ENCODE measurements around the gene EMC10.
"Not testable (repeated sequence)": the region's sequence is repeated elsewhere in the genome, so short reads cannot be mapped to it uniquely, and the experiment has no call there.

EMC10 gene

DNA sequence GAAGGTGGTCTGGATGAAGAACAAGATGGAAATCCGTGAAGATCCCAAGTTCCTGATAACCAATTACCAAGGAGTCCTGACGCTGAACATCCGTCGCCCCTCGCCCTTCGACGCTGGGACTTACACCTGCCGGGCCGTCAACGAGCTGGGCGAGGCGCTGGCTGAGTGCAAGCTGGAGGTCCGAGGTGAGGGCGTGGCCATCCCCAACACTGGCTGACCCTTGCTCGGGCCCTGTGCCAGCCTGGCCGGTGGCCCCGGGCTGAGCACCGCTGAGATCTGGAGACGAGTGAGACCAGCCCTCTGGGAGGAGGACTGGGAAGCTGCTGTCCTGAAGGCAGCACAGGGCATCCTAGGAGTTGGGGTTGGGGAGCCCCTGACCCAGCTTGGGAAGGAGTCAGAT, 12.0 kb upstream of the EMC10 start:
- no peak for DNase-seq
- Histone ChIP-seq H3K27ac (ENCODE audit: insufficient read depth, low read length, poor library complexity, severe bottlenecking) (no peak overlapping the region), H3K9me3 (ENCODE audit: control insufficient read depth, low read length) (no peaks in the 10 kb centered on the region), H3K4me3 (ENCODE audit: insufficient read depth, low read depth, low read length, poor library complexity, severe bottlenecking) (no peak overlapping the region), H3K27me3 (replicated peaks; ENCODE audit: control insufficient read depth, insufficient read depth, low read length, poor library complexity, severe bottlenecking) (no peaks in the 10 kb centered on the region), H3K4me1 (ENCODE audit: control insufficient read depth, insufficient read depth, low read length, poor library complexity, severe bottlenecking) (no peaks in the 10 kb centered on the region), H3K36me3 (ENCODE audit: control insufficient read depth, insufficient read depth, low read length) (no peaks in the 10 kb centered on the region)

DNA sequence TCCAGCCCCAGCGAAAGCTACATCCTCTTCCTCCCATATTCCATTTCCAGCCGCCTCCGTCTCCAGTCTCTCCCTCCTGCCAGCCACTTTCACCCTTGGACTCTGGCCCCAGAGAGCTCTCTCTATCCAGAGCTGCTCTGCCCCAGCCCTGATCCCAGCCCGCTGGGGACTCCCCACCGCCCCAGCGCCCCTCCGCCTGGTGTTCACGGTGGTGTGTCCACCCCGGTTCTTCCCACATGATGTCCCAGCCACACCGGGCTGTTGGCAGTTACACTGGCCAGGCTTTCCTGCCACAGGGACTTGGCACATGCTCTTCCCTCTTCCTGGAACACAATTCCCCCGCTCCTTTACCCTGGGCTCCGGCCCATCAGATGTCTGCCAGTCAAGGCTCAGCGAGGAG, 11.3 kb upstream of the EMC10 start:
- no peaks in the 10 kb centered on the region for H3K36me3 ChIP-seq (ENCODE audit: control insufficient read depth, insufficient read depth, low read length)

DNA sequence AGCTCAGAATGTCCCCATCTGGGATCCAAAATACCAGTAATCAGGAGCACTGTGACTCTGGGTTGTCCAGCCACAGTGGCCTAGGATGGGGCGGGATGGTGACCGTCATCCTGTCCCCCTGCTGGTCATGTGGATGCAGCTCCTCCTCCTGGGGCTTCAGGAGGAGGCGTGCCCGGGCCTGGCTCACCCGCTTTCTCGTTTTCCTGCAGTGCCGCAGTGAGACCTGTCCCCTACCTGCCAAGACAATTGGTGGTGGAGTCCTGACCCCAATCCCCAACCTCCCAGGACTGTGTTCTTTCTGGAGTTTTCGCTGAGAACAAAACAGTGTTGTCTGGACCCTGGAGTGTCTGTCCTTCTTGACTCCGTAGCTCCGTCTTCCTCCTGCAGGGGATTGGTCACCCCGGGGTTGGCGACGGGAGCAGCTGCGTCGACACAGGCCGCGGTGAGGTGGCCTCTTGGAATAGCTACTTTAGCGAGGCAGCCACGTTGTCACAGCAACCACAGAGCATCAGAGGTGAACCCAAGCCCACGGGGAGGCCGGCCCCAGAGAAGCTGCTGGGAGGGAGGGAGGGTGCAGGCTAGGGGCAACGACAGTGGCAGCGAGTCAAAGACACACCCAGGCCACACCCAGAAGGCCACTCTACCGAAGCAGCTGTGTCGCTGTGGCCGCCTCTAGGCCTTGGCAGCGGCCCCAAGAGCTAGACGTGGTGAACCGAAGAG, 10.2 kb upstream of the EMC10 start:
- no peaks in the 10 kb centered on the region for H3K9me3 ChIP-seq (ENCODE audit: control insufficient read depth, low read length)
- H3K4me3 ChIP-seq (ENCODE audit: insufficient read depth, low read depth, low read length, poor library complexity, severe bottlenecking) = no peak overlapping the region
- H3K36me3 ChIP-seq (ENCODE audit: control insufficient read depth, insufficient read depth, low read length) = no peaks in the 10 kb centered on the region
- no peaks in the 10 kb centered on the region for H3K27me3 ChIP-seq (replicated peaks; ENCODE audit: control insufficient read depth, insufficient read depth, low read length, poor library complexity, severe bottlenecking)
- H3K27ac ChIP-seq (ENCODE audit: insufficient read depth, low read length, poor library complexity, severe bottlenecking) = no peak overlapping the region
- H3K4me1 ChIP-seq (ENCODE audit: control insufficient read depth, insufficient read depth, low read length, poor library complexity, severe bottlenecking) = no peaks in the 10 kb centered on the region
- DNase-seq = no peak

More for the DNA sequence above, 11.3 kb upstream of the EMC10 start:
- no peaks in the 10 kb centered on the region for H3K9me3 ChIP-seq (ENCODE audit: control insufficient read depth, low read length)
- H3K4me1 ChIP-seq (ENCODE audit: control insufficient read depth, insufficient read depth, low read length, poor library complexity, severe bottlenecking) = no peaks in the 10 kb centered on the region
- no peak for DNase-seq
- H3K27ac ChIP-seq (ENCODE audit: insufficient read depth, low read length, poor library complexity, severe bottlenecking) = no peak overlapping the region
- H3K27me3 ChIP-seq (replicated peaks; ENCODE audit: control insufficient read depth, insufficient read depth, low read length, poor library complexity, severe bottlenecking) = no peaks in the 10 kb centered on the region
- no peak overlapping the region for H3K4me3 ChIP-seq (ENCODE audit: insufficient read depth, low read depth, low read length, poor library complexity, severe bottlenecking)

DNA sequence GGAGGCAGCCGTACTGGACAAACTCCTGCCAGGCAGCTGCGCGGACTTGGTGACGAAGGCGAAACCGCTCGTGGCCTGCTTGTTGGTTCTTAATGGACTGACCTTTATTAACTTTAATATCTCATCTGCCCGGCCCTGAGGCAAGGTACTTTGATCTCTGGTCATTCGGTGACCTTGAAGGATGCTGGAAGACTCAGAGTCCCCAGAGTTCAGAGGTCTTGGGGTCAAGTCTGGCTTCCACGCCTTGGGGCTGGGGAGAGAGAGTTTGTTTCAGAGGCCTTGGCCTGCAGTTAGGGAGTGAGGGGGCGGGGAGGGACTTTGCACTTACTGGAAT, 9.6 kb upstream of the EMC10 start:
- Histone ChIP-seq H3K27ac (ENCODE audit: insufficient read depth, low read length, poor library complexity, severe bottlenecking) (no peak overlapping the region), H3K4me3 (ENCODE audit: insufficient read depth, low read depth, low read length, poor library complexity, severe bottlenecking) (no peak overlapping the region), H3K9me3 (ENCODE audit: control insufficient read depth, low read length) (no peaks in the 10 kb centered on the region), H3K36me3 (ENCODE audit: control insufficient read depth, insufficient read depth, low read length) (no peaks in the 10 kb centered on the region), H3K27me3 (replicated peaks; ENCODE audit: control insufficient read depth, insufficient read depth, low read length, poor library complexity, severe bottlenecking) (no peaks in the 10 kb centered on the region), H3K4me1 (ENCODE audit: control insufficient read depth, insufficient read depth, low read length, poor library complexity, severe bottlenecking) (no peaks in the 10 kb centered on the region)
- no peak for DNase-seq

DNA sequence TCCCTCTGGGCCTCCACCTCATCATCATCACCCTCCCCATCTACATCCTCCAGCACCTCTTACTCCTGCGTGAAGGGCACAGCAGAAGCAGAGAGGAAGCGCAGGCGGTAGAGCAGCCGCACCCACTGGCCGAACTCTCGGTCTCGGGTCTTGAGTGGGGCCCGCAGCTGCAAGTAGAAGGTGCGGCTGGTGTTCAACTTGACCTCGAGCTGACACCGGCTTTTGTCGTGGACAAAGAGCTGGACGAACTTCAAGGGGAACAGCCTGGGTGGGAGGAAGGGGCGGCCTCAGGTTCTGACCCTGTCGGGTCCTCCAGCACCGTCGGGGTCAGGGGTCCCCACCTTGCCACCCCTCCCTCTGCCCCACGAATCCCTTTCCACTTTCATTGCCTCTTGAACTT, 8.7 kb upstream of the EMC10 start:
- H3K36me3 ChIP-seq (ENCODE audit: control insufficient read depth, insufficient read depth, low read length) = no peaks in the 10 kb centered on the region
- no peak overlapping the region for H3K27ac ChIP-seq (ENCODE audit: insufficient read depth, low read length, poor library complexity, severe bottlenecking)
- DNase-seq = no peak
- no peaks in the 10 kb centered on the region for H3K9me3 ChIP-seq (ENCODE audit: control insufficient read depth, low read length)
- no peak overlapping the region for H3K4me3 ChIP-seq (ENCODE audit: insufficient read depth, low read depth, low read length, poor library complexity, severe bottlenecking)
- no peaks in the 10 kb centered on the region for H3K27me3 ChIP-seq (replicated peaks; ENCODE audit: control insufficient read depth, insufficient read depth, low read length, poor library complexity, severe bottlenecking)
- no peaks in the 10 kb centered on the region for H3K4me1 ChIP-seq (ENCODE audit: control insufficient read depth, insufficient read depth, low read length, poor library complexity, severe bottlenecking)

DNA sequence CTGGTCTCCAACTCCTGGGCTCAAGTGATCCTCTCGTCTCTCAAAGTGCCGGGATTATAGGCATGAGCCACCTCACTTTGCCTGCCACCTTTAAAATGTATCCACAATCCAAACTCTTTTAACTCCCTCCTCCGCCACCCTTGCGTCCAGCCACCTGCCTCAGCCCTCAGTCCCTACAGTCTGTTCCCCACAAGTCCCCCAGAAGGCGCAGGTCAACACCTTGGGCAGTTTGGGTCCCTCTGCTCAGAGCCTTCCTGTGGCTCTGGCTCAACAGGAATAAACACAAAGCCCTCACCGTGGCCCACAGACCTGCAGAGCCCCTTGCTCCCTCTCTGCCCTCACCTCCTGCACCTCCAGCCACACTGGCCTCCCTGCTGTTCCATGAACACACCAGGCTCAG, 7.5 kb upstream of the EMC10 start:
- DNase-seq = no peak
- Histone ChIP-seq H3K9me3 (ENCODE audit: control insufficient read depth, low read length) (no peaks in the 10 kb centered on the region), H3K4me1 (ENCODE audit: control insufficient read depth, insufficient read depth, low read length, poor library complexity, severe bottlenecking) (no peaks in the 10 kb centered on the region)

DNA sequence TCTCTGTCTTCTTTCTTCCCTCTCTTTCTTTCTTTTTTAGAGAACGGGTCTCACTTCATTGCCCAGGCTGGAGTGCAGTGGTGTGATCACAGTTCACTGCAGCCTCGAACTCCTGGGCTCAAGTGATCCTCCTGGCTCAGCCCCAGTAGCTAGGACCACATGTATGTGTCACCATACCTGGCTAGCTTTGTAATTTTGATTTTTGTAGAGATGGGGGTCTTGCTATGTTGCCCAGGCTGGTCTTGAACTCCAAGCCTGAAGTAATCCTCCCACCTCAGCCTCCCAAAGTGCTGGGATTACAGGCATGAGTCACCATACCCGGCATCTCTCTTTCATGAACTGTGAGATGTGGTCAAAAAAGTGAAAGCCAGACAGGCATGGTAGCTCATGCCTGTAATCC, 3.0 kb upstream of the EMC10 start:
- not testable (repeated sequence) for H3K36me3 ChIP-seq (ENCODE audit: control insufficient read depth, insufficient read depth, low read length); DNase-seq; H3K9me3 ChIP-seq (ENCODE audit: control insufficient read depth, low read length); H3K27me3 ChIP-seq (replicated peaks; ENCODE audit: control insufficient read depth, insufficient read depth, low read length, poor library complexity, severe bottlenecking); H3K27ac ChIP-seq (ENCODE audit: insufficient read depth, low read length, poor library complexity, severe bottlenecking); H3K4me3 ChIP-seq (ENCODE audit: insufficient read depth, low read depth, low read length, poor library complexity, severe bottlenecking)
- H3K4me1 ChIP-seq (ENCODE audit: control insufficient read depth, insufficient read depth, low read length, poor library complexity, severe bottlenecking) = peaks cover 14% of the 10 kb centered on the region

More for the DNA sequence above, 7.5 kb upstream of the EMC10 start:
- Histone ChIP-seq H3K36me3 (ENCODE audit: control insufficient read depth, insufficient read depth, low read length) (no peaks in the 10 kb centered on the region), H3K27me3 (replicated peaks; ENCODE audit: control insufficient read depth, insufficient read depth, low read length, poor library complexity, severe bottlenecking) (no peaks in the 10 kb centered on the region), H3K4me3 (ENCODE audit: insufficient read depth, low read depth, low read length, poor library complexity, severe bottlenecking) (no peak overlapping the region), H3K27ac (ENCODE audit: insufficient read depth, low read length, poor library complexity, severe bottlenecking) (no peak overlapping the region)

DNA sequence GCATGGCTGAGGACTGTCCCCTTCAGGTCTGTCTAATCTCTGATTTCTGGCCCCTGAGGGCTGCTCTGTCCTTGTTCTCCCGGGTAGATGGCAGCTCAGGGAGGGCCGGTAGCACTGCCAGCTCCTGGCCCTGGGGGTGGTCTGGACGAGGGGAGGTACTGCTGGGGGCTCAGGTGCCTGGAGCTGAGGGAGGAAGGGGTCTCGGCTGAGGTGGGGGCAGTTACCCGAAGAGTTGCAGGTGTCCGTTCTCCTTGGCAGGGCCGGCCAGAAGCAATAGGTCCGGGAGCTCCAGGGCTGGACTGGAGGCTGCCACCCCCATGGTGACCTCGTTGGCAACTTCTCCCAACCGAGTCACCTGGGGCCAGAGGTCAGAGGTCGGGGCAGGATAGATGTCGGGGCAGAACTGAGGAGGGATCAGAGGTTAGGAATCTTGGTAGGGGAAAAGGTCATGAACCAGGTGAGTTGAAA, 1.2 kb upstream of the EMC10 start:
- Histone ChIP-seq H3K36me3 (ENCODE audit: control insufficient read depth, insufficient read depth, low read length) (peaks cover 11% of the 10 kb centered on the region), H3K4me1 (ENCODE audit: control insufficient read depth, insufficient read depth, low read length, poor library complexity, severe bottlenecking) (peaks cover 14% of the 10 kb centered on the region), H3K27me3 (replicated peaks; ENCODE audit: control insufficient read depth, insufficient read depth, low read length, poor library complexity, severe bottlenecking) (no peaks in the 10 kb centered on the region), H3K27ac (ENCODE audit: insufficient read depth, low read length, poor library complexity, severe bottlenecking) (no peak overlapping the region), H3K4me3 (ENCODE audit: insufficient read depth, low read depth, low read length, poor library complexity, severe bottlenecking) (no peak overlapping the region), H3K9me3 (ENCODE audit: control insufficient read depth, low read length) (no peaks in the 10 kb centered on the region)
- no peak for DNase-seq

DNA sequence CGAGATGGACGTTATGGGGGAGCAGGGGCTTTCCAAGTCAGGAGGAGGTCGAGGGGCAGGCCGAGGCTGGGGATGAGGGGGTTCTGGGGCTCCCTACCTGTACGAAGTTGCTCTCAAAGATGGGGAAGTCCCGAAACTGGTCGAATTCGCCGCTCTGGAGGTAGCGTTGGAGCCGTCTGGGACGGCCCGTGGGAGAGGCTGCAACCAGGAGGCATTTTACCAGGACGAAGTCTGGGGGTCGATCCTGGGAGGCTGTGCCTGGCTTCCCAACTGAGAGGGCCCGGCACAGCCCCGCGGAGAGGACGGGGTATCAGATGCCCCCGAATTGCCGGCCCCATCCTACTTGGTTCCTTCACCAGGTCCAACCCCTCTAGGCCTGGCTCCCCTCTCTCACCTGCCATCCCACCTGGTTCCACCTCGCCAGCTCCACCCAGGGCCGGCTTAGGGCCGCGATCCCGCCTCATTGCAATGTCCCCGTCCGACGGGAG, 527 bp upstream of the EMC10 start:
- Histone ChIP-seq H3K9me3 (ENCODE audit: control insufficient read depth, low read length) (no peaks in the 10 kb centered on the region), H3K4me1 (ENCODE audit: control insufficient read depth, insufficient read depth, low read length, poor library complexity, severe bottlenecking) (peaks cover 14% of the 10 kb centered on the region), H3K4me3 (ENCODE audit: insufficient read depth, low read depth, low read length, poor library complexity, severe bottlenecking) (no peak overlapping the region), H3K27ac (ENCODE audit: insufficient read depth, low read length, poor library complexity, severe bottlenecking) (no peak overlapping the region), H3K36me3 (ENCODE audit: control insufficient read depth, insufficient read depth, low read length) (peaks cover 18% of the 10 kb centered on the region), H3K27me3 (replicated peaks; ENCODE audit: control insufficient read depth, insufficient read depth, low read length, poor library complexity, severe bottlenecking) (no peaks in the 10 kb centered on the region)
- no peak for DNase-seq

DNA sequence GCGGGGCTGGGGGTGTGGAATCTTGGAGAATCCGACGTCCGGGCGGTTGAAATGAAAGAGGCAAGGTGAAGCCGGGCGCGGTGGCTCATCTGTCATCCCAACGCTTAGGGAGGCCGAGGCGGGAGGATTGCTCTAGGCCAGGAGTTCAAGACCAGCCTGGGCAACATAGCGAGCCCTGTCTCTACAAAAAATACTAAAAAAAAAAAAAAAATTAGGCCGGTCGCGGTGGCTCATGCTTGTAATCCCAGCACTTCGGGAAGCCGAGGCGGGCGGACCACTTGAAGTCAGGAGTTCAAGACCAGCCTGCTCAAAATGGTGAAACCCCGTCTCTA, 566 bp downstream of the EMC10 start:
- Histone ChIP-seq H3K27me3 (replicated peaks; ENCODE audit: control insufficient read depth, insufficient read depth, low read length, poor library complexity, severe bottlenecking) (no peaks in the 10 kb centered on the region), H3K27ac (ENCODE audit: insufficient read depth, low read length, poor library complexity, severe bottlenecking) (peak overlapping the region; percentile 78), H3K36me3 (ENCODE audit: control insufficient read depth, insufficient read depth, low read length) (peaks cover 29% of the 10 kb centered on the region), H3K4me3 (ENCODE audit: insufficient read depth, low read depth, low read length, poor library complexity, severe bottlenecking) (peak overlapping the region; percentile 76), H3K4me1 (ENCODE audit: control insufficient read depth, insufficient read depth, low read length, poor library complexity, severe bottlenecking) (peaks cover 14% of the 10 kb centered on the region), H3K9me3 (ENCODE audit: control insufficient read depth, low read length) (no peaks in the 10 kb centered on the region)
- DNase-seq = no peak

Data from effector memory CD4-positive, alpha-beta T cell (primary cell).